Activated T-cell treated with anti-CD3 and anti-CD28 coated beads, Interleukin-2, amount 50 U/mL, for 48 hours (primary cell): ENCODE results near the gene SLIT3.

Experiments used
- DNase-seq, 2 experiments: peaks; one replicate each; pipeline ENCODE4 v3.0.0-alpha.2; 2020

Gene SLIT3

DNA sequence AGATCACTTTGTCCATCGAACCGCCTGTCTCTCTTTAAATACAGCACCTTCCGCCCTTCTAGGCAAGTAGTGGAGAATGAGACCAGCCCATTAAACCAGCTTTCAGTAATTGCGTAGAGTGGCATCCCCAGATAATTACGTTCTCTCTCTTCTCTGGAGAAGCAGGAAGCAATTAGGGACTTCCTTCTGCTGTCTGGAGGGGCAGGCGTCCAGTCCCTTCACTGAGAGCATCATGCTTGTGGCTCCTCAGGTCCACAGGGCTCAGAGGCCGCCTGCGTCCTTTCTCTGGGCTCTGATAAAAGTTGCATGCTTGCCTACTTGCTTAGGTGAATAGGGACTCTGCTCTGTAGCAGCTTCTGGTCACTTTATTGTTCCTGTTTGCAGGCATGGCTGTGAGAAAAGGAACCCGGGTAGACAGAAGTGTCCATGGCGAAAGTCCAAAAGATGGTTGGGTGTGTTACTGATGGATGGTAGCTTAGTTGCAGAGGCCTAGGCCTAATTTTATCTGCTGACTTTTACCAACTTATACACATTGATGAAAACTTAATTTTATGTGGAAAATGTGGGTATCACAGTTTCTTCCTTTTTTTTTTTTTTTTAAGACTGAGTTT lies 422.7 kb downstream of the SLIT3 start:
- no peak for DNase-seq

GRCh38 chr5:168877132-168877892 lies 423.6 kb downstream of the SLIT3 start:
- no peak for DNase-seq

DNA sequence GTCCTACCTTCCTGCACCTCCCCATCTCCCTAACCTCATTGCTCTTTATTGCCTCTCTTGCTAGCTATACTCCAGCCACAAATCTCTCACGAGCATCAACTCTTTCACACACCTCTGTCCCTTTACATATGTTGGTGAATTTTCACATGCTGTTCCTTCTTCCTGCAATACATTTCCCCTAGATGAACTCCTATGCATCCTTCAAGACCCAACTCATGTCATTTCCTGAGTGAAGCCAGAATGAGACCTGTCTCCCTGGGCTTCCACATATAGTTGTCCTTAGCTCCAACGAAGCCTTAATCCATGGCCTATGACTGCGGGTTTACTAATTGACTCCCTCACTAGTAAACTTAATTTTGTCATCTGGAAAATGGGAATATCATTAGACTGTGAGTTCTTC lies 424.5 kb downstream of the SLIT3 start:
- DNase-seq, result no peak

DNA sequence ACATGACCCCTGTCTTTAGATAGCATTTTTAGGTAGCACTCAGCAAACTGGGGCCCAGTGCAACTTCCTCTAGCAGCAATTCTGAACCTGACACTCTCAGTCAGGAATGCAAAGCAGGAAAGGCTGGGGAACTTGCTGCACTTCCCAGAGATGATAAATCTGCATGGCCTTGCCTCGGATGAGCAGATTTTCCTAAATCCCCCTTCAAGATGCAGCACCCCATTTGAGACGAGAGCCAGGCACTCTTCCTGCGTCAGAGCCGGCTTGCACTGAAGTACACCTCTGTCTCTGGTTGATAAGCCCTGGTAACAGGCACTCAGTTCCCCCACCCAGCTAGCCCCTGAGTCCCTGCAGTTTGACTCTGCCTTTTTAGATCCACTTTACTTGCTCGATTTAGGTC lies 425.1 kb downstream of the SLIT3 start:
- DNase-seq, result no peak

DNA sequence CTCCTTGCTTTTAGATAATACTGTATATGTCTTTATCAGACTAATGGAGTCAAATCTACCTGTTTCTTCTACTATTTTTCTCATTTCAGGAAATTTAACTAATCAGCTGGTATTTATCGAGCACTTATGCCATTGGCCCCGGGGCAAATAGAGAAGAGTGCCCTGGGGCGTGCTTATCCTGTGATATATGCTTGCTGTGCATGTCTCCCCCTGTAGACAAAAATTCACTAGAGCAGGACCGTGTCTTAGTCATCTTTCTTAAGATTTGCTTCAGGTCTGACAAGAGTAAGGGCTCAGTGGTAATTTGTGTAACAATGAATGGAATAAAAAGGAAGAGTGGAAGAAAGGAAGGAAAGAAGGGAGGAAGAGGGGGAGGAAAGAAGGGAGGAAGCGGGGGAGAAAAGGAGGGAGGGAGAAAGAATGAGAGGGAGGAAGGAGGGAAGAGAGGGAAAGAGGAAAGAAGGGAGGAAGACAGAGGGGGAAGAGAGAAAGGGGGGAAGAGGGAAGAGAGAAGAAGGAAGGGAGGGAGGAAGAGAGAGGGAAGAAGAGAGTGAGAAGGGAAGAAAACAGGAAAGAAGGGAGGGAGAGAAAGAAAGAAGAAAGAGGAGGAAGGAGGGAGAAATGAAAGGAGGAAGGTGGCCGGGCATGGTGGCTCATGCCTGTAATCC lies 426.1 kb downstream of the SLIT3 start:
- no peak for DNase-seq

DNA sequence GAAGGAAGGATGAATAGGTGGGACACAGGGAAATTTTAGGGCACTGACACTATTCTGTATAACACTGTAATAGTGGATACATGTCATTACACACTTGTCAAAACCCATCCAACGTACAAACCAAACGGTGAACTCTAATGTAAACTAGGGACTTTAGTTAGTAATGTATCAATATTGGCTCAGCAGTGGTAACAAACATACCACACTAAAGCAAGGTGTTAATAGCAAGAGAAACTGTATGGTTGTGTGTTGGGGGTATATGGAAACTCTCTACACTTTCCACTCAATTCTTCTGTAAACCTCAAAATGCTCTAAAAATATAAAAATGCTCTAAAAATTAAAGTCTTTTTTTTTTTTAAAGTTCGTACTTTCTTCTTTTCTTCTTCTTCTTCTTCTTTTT lies 428.7 kb downstream of the SLIT3 start:
- DNase-seq, result no peak

DNA sequence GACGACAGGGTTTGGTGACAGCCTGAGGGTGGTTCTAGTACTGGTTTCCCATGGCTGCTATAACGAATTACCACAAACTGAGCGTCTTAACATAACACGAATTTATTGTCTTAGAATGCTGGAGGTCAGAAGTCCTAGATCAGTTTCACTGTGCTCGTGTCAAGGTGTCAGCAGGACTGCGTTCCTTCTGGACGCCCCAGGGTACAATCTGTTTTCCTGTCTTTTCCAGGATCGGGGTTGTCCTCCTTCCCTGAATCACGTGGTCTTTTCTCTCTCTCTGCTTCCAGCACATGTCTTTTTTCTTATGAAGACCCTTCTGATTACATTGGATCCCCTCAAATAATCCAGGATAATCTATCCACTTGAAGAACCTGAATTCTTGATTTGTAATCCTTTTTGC lies 430.0 kb downstream of the SLIT3 start:
- no peak for DNase-seq

DNA sequence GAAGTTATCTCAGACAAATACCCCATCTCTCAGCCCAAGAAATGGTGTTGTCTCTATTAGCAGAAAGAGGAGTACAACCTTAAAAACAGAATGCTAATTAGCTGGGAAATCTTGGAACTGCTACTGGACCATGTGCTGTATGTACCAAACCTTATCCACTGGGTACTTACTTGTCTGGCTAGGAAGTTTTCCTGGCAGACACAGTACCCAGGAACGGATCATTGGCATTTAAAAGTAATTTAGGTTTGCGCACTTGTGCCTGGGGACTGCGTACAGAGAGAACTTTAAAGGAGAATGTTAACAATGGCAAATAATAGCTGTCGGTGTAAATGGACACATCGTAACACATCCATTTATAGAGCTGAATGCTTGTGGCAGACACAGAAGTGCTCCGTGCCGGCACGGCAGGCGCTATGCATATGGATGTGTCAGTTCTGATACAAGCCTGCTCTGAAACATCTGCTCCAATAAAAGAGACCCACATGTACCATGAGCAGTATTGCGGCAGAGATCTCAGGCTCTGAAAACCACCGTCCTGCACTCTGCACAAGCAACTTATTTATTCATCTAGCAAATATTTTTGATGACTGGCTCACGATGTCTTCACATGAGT lies 431.2 kb downstream of the SLIT3 start:
- no peak for DNase-seq

- no peak for DNase-seq
Measured at GRCh38 chr5:168867241-168867640, 433.7 kb downstream of the SLIT3 start.

DNA sequence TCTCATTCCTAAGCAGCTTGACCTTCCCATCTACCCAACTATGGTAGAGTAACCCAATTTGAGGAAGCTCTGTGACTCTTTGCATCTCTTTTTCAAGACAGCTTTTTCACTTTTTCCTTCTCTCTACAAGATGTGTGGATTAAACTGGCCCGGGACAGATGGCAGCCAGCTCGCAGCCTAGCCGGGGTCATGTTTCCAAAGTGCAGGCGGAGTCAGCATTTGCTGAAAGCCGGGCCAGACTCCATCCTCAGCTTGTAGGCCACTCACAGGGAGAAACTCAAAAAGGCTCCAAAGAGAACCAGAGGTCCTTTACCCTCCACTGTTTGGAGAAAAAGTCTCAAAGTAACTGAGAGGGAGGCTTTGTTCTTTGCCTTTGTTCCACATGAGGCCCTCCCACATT lies 435.0 kb downstream of the SLIT3 start:
- no peak for DNase-seq

- no peak for DNase-seq
Measured at GRCh38 chr5:168863021-168863420, 437.9 kb downstream of the SLIT3 start.

GRCh38 chr5:168860503-168860902 lies 440.4 kb downstream of the SLIT3 start:
- no peak for DNase-seq

DNA sequence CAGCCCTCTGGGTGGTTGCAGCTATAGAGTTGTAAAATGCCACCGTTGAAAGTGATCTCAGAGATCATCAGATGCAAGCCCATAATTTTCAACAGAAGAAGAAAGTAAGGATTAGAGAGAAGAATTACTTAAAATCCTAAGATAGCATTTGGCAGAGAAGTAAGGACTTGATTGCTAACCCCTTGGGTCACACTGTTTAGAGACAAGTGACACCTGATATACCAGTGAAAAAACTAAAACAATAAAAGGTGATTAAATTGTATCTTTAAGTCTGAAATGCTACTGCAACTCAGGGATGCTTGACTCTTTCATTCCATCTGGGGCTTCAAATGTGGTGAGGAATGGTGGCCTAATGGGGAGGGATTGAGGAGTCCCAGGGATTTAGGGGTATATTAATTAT lies 440.9 kb downstream of the SLIT3 start:
- DNase-seq, result no peak

DNA sequence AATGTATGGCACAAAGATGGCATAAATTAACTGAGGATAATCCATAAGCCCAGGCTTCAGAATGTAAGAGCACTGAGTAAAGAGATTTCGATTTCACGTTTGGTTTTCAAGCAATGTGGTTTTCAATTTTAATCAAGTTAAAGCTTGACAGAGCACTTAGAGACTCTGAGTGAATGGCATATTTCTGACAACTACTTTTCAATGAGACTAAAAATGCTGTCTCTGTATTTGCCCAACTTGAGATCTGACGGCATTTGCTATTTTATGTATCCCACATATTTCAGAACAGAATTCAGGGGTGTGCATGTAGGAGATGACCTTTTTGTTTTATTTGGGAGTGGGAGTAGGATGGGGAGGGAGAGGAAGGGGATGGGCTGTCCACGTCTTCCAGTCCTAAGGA lies 441.5 kb downstream of the SLIT3 start:
- no peak for DNase-seq

- DNase-seq, result no peak
Measured at GRCh38 chr5:168858994-168859393, 441.9 kb downstream of the SLIT3 start.

GRCh38 chr5:168858371-168858770 lies 442.6 kb downstream of the SLIT3 start:
- DNase-seq, result no peak

DNA sequence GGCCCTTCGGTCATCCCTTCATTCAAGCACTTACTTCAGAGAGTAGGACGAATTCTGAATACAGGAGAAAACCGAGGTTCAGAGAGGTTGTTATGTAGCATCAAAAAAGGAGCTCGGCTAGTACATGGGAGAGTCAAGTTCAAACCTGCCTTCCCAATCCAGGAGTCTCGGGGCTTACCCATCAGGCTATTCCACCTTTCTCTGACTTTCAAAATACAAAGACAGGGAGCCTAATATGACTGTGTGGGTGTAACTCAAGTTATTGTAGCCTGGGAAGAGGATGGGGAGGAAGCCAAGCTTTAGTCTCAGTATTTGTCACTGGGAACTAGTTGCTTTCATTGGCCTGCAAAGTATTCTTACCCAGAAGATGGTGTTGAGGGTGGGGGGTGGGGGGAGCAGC lies 447.0 kb downstream of the SLIT3 start:
- no peak for DNase-seq

DNA sequence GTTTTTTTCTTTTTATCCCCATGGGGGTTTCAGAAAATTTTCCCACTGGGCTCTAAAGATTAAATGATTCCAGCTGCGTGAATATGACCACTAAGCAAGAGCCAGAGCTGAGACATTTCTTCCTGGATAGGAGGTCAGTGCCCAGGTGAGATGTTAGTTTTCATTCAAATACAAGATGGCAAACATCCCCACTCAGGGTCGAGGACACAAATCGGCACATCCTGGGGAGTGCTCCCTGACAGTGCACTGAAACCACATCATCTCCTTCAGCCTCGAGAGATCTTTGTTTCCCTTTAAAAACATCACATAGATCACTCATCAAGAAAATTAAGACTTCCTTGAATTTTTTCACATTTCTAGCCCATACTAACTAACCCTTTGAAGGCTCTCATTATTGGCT lies 448.6 kb downstream of the SLIT3 start:
- DNase-seq, result no peak

DNA sequence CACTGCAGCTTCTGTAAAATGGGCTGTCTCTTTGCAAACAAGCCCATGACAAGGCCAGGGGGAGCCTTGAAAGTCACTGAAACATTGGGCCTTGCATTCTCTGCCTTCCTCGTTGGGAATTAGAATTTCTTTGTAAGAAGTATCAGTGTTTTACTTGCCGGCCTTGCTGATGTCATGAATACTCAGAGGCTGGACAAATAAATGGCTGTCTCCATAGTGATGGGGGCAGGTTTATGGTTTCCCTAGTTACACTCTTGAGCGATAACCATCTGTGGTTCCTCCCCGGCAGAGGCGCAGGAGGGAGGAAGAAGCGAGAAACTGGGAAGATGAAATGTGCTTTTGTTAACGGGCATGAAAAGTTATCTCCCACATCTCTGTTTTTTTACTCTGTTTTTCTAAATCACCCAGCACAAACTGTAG lies 449.0 kb downstream of the SLIT3 start:
- DNase-seq, result no peak

DNA sequence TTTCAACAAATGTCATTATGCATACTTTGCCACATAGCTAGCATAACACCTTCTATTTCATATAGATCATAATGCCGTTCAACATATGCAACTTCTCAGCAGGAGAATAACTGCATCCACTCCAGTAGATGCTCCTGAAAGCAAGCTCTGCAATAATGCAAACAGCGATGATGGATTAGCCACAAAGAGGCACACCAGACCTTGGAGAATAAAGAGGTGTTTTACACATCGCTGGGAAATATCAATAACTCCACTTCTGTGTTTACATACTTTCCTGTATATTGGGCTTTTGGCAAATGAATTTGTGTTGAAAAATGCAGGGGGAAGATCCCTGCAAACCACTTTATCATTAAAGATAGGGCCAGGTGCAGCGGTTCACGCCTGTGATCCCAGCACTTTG lies 450.3 kb downstream of the SLIT3 start:
- DNase-seq, result no peak

DNA sequence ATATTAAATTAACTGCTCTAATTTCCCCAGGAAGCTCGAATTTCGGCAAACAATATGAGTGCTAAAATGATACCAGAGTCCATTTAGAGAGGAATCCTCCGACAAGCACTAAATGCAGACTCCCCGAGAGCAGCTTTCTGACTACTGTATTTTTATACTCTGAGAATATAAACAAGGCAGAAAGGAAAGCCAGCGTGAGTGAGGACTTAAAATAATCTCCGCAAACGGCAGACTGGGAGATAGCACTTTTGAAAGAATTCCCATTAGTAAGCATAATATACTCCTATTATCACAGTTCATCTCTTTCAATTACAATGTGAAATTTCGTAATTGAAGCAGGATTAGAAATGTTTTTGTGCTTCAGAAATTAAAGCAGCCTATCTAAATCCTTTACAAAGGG lies 452.4 kb downstream of the SLIT3 start:
- DNase-seq, result no peak

- DNase-seq, result no peak
Measured at GRCh38 chr5:168847511-168848073, 453.3 kb downstream of the SLIT3 start.

DNA sequence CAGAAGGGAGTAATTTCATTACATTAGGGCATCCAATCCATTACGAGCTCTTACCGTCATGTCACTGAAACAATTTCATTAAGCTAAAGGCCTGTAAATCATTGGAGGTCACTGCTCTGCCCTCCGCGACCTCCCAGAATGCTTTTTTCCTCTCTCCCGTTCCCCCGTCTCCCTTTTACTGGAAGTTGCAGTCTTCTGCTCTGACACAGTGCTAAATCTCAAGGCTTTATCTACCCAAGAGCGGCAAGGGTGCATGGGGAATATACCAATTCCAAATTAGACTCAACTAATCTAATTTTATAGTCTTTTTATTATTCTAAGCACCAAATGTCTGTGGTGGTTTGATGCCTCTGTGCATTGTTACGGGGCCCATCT lies 456.0 kb downstream of the SLIT3 start:
- DNase-seq, result no peak
